ENCODE data around the gene CLK2. TPM values are rescaled to one million over a fixed set of nuclear protein-coding genes. Genes with fewer than 3 reads are reported as not detected.

CLK2 gene
- total and polyA plus RNA-seq, 2 of the 13 experiments (the other 11 are each of a cell fraction or from before 2014, with no cell fraction given), result 20.1 to 73.5 TPM

- TF ChIP-seq ZNF333 (CRISPR knock-in tag; IDR thresholded peaks at IDR 0.05; ENCODE audit: borderline replicate concordance), result 0 out of 2 replicates have a peak, but pooled peaks have one; percentile 64
- TF ChIP-seq KDM4B (CRISPR knock-in tag; IDR thresholded peaks at IDR 0.05), result no peak
- TF ChIP-seq GZF1 (CRISPR knock-in tag; IDR thresholded peaks at IDR 0.05), result no peak
- no peak for TF ChIP-seq ZNF546 (CRISPR knock-in tag; conservative IDR thresholded peaks at IDR 0.05)
- TF ChIP-seq BRD4 (CRISPR knock-in tag; IDR thresholded peaks at IDR 0.05), result no peak
- TF ChIP-seq SAP130 (CRISPR knock-in tag; IDR thresholded peaks at IDR 0.05; ENCODE audit: low read depth), result peak; percentile 30; the same call in 1 of the 2 replicates
- TF ChIP-seq NFATC3 (CRISPR knock-in tag; IDR thresholded peaks at IDR 0.05), result no peak
- TF ChIP-seq HOXA9 (CRISPR knock-in tag; IDR thresholded peaks at IDR 0.05; ENCODE audit: borderline replicate concordance), result no peak
- TF ChIP-seq FOXP1 (IDR thresholded peaks at IDR 0.05), result no peak
- no peak for TF ChIP-seq FOXP1 (CRISPR knock-in tag; IDR thresholded peaks at IDR 0.05)
- TF ChIP-seq FOXC1 (CRISPR knock-in tag; IDR thresholded peaks at IDR 0.05; ENCODE audit: borderline replicate concordance), result 0 out of 2 replicates have a peak, but pooled peaks have one; percentile 18
- TF ChIP-seq ZNF850 (CRISPR knock-in tag; conservative IDR thresholded peaks at IDR 0.05), result no peak
- no peak for TF ChIP-seq ZNF496 (CRISPR knock-in tag; IDR thresholded peaks at IDR 0.05; ENCODE audit: insufficient replicate concordance)
- TF ChIP-seq, protein P1, sequence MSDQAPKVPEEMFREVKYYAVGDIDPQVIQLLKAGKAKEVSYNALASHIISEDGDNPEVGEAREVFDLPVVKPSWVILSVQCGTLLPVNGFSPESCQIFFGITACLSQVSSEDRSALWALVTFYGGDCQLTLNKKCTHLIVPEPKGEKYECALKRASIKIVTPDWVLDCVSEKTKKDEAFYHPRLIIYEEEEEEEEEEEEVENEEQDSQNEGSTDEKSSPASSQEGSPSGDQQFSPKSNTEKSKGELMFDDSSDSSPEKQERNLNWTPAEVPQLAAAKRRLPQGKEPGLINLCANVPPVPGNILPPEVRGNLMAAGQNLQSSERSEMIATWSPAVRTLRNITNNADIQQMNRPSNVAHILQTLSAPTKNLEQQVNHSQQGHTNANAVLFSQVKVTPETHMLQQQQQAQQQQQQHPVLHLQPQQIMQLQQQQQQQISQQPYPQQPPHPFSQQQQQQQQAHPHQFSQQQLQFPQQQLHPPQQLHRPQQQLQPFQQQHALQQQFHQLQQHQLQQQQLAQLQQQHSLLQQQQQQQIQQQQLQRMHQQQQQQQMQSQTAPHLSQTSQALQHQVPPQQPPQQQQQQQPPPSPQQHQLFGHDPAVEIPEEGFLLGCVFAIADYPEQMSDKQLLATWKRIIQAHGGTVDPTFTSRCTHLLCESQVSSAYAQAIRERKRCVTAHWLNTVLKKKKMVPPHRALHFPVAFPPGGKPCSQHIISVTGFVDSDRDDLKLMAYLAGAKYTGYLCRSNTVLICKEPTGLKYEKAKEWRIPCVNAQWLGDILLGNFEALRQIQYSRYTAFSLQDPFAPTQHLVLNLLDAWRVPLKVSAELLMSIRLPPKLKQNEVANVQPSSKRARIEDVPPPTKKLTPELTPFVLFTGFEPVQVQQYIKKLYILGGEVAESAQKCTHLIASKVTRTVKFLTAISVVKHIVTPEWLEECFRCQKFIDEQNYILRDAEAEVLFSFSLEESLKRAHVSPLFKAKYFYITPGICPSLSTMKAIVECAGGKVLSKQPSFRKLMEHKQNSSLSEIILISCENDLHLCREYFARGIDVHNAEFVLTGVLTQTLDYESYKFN (CRISPR knock-in tag; conservative IDR thresholded peaks at IDR 0.05), result no peak
- TF ChIP-seq, protein P2, sequence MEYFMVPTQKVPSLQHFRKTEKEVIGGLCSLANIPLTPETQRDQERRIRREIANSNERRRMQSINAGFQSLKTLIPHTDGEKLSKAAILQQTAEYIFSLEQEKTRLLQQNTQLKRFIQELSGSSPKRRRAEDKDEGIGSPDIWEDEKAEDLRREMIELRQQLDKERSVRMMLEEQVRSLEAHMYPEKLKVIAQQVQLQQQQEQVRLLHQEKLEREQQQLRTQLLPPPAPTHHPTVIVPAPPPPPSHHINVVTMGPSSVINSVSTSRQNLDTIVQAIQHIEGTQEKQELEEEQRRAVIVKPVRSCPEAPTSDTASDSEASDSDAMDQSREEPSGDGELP (IDR thresholded peaks at IDR 0.05; ENCODE audit: borderline replicate concordance, low read depth), result peak; percentile 11; the same call in 1 of the 2 replicates
- no peak for TF ChIP-seq ZNF264 (CRISPR knock-in tag; IDR thresholded peaks at IDR 0.05)
- TF ChIP-seq ZNF687 (CRISPR knock-in tag; IDR thresholded peaks at IDR 0.05), result peak; percentile 23; the same call in 1 of the 2 replicates
- no peak for TF ChIP-seq SMAD3 (CRISPR knock-in tag; IDR thresholded peaks at IDR 0.05)
These were observed 19.0 kb downstream of the CLK2 start (continued) for GRCh38 chr1:155254228-155254713.

Data from HepG2 (cell line).